ENCODE data around the gene DSEL.

DNA sequence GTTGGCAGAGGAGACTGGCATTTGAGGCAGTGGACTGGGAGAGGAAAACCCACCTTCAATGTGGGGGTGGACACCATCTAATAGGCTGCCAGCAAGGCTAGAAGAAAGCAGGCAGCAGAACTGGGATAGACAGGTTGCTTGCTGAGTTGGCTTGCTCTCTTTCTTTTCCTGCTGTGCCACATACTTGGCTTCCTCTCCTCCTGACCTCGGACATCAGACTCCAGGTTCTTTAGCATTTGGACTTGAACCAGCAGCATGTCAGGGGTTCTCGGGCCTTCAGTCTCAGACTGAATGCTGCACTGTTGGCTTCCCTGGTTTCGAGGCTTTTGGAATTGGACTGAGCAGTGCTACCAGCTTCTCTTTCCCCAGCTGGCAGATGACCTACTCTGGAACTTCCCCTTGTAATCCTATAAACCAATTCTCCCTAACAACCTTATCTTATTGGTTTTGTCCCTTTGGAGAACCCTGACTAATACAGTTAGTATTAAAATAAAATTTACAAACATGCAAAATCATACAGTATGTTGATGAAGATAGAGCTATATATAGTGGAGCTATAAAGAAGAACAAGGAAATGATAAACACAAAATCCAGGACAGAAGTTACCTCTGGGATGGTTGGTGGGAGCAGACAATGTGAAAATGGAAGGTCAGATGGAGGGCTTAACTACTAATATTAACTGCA lies 15.9 kb downstream of the DSEL start:
- TF ChIP-seq, protein P1, sequence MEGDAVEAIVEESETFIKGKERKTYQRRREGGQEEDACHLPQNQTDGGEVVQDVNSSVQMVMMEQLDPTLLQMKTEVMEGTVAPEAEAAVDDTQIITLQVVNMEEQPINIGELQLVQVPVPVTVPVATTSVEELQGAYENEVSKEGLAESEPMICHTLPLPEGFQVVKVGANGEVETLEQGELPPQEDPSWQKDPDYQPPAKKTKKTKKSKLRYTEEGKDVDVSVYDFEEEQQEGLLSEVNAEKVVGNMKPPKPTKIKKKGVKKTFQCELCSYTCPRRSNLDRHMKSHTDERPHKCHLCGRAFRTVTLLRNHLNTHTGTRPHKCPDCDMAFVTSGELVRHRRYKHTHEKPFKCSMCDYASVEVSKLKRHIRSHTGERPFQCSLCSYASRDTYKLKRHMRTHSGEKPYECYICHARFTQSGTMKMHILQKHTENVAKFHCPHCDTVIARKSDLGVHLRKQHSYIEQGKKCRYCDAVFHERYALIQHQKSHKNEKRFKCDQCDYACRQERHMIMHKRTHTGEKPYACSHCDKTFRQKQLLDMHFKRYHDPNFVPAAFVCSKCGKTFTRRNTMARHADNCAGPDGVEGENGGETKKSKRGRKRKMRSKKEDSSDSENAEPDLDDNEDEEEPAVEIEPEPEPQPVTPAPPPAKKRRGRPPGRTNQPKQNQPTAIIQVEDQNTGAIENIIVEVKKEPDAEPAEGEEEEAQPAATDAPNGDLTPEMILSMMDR (conservative IDR thresholded peaks at IDR 0.05; ENCODE audit: low read length): no peak
- TF ChIP-seq EZH2phosphoT487 (IDR thresholded peaks at IDR 0.05; ENCODE audit: borderline replicate concordance, low read depth, low read length): no peak
